Skeletal muscle tissue (tissue), 4 donors: ENCODE data around the gene TUBB4B. TPM values are rescaled to one million over a fixed set of nuclear protein-coding genes. Genes with fewer than 3 reads are reported as not detected.

Experiments
- H3K27ac ChIP-seq: one replicate; pipeline ENCODE4 v1.7.0; 2013; ENCODE audit warnings: mild to moderate bottlenecking, low read depth, low read length, inconsistent platforms
- H3K27me3 ChIP-seq, 3 donors: one replicate each; pipeline ENCODE4 v1.7.0; 2013; ENCODE audit warnings: low read length in 3 of 3; ENCODE audit not compliant: control insufficient read depth in 3 of 3, insufficient read depth in 3 of 3
- H3K36me3 ChIP-seq, 3 donors: one replicate each; pipeline ENCODE4 v1.7.0; 2013; ENCODE audit warnings: low read length in 3 of 3; ENCODE audit not compliant: control insufficient read depth in 3 of 3, insufficient read depth in 3 of 3
- H3K4me1 ChIP-seq, 3 donors: one replicate each; pipeline ENCODE4 v1.7.0; 2013; ENCODE audit warnings: low read length in 3 of 3, mild to moderate bottlenecking in 3 of 3; ENCODE audit not compliant: control insufficient read depth in 3 of 3, insufficient read depth in 3 of 3
- H3K4me3 ChIP-seq, 3 donors: one replicate each; pipeline ENCODE4 v1.7.0; 2013; ENCODE audit warnings: low read length in 3 of 3
- H3K9ac ChIP-seq, 3 donors: one replicate each; pipeline ENCODE4 v1.7.0; 2013; ENCODE audit warnings: low read length in 3 of 3, mild to moderate bottlenecking in 3 of 3, moderate library complexity in 2 of 3, low read depth in 1 of 3
- H3K9me3 ChIP-seq, 3 donors: one replicate each; pipeline ENCODE4 v1.7.0; 2013; ENCODE audit warnings: low read length in 3 of 3; ENCODE audit not compliant: control insufficient read depth in 3 of 3
- total RNA-seq: library from RNA; depleted of rRNA; stranded (reverse); fragments of >200 nt; gene quantifications from one replicate; pipeline ENCODE4 v1.2.3, GENCODE V29; 2014
- donor health status: Osteomylitis.

Gene TUBB4B
- total RNA-seq, 1 donor from 2014 or later = 97.1 TPM

DNA sequence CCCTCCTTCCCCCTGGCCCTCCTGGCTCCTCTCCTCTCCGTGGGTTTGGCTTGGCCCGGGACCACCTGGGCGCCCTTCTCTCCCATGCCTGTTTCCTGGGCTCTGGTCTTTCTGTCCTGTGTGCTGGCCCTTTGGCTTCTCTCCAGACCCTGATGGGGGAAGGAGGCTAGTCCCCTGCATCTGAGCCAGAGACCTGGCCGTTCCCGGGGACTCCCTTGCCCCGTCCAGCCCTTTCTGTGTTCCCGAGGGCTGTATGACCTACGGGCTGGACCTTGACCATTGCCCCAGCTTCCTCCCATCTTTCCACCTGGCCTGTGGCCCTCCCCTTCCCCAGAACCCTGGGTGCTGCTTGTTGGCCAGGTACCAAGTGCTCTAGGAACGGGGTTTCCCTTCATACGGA is 22.4 kb downstream of the TUBB4B start:
- Histone ChIP-seq H3K9me3 (no peaks in the 10 kb centered on the region), H3K4me3 (no peak overlapping the region), H3K27ac (no peak overlapping the region), H3K27me3 (no peaks in the 10 kb centered on the region), H3K9ac (no peak overlapping the region), H3K36me3 (peaks cover 27 to 38% (median 35%) of the 10 kb centered on the region in 3 donors), H3K4me1 (peaks cover 2 to 17% (median 13%) of the 10 kb centered on the region in 3 donors)

DNA sequence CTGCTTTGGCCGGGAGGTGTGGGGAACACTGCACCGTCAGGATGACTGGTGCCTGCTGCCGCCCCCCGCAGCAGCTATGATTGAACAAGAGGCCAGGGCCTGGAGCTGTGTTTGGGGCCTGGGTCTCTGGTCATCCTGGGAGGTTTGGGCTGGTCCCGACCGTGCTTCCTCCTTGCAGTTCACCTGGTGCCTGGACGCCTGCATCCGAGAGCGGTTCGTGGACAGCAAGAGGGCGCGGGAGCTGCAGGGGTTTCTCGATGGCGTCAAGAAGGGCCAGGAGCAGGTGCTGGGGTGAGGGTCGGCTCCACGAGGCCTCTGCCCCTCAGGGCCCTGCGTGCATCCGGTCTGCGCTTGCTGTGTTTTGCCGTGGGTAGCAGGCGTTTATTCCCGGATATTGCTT is 23.0 kb downstream of the TUBB4B start:
- Histone ChIP-seq H3K9ac (no peak overlapping the region), H3K36me3 (peaks cover 25 to 38% (median 34%) of the 10 kb centered on the region in 3 donors), H3K27ac (no peak overlapping the region), H3K9me3 (no peaks in the 10 kb centered on the region), H3K4me1 (peaks cover 8 to 23% (median 18%) of the 10 kb centered on the region in 3 donors), H3K4me3 (no peak overlapping the region), H3K27me3 (no peaks in the 10 kb centered on the region)

DNA sequence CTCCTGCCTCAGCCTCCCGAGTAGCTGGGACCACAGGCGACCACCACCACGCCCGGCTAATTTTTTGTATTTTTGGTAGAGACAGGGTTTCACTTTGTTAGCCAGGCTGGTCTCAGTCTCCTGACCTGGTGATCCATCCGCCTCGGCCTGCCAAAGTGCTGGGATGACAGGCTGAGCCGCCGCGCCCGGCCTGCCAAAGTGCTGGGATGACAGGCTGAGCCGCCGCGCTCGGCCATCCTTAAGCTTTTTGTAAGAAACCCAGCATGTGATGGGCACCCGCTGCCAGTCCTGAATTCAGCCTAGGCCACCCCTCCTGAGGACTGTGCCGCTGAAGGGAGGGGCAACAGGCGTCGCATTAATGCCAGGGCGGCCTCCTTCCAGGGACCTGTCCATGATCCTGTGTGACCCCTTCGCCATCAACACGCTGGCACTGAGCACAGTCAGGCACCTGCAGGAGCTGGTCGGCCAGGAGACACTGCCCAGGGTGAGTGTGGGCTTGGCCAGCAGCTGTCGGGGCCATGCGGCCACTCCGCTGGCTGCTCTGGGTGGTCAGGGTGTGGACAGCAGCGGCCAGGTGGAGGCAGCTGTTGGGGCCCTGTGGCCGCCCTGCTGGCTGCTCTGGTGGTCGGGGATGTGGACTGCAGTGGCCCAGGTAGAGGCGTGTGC is 24.5 kb downstream of the TUBB4B start:
- Histone ChIP-seq H3K27ac (no peak overlapping the region), H3K9ac (no peak overlapping the region), H3K27me3 (no peaks in the 10 kb centered on the region), H3K36me3 (peaks cover 21 to 36% (median 33%) of the 10 kb centered on the region in 3 donors), H3K4me3 (no peak overlapping the region), H3K9me3 (no peaks in the 10 kb centered on the region), H3K4me1 (peaks cover 14 to 32% (median 27%) of the 10 kb centered on the region in 3 donors)

GRCh38 chr9:137266162-137266527 is 25.1 kb downstream of the TUBB4B start:
- Histone ChIP-seq H3K36me3 (peaks cover 24 to 38% (median 36%) of the 10 kb centered on the region in 3 donors), H3K9ac (no peak overlapping the region), H3K9me3 (no peaks in the 10 kb centered on the region), H3K27ac (no peak overlapping the region), H3K4me3 (no peak overlapping the region), H3K4me1 (peaks cover 14 to 32% (median 27%) of the 10 kb centered on the region in 3 donors), H3K27me3 (no peaks in the 10 kb centered on the region)

DNA sequence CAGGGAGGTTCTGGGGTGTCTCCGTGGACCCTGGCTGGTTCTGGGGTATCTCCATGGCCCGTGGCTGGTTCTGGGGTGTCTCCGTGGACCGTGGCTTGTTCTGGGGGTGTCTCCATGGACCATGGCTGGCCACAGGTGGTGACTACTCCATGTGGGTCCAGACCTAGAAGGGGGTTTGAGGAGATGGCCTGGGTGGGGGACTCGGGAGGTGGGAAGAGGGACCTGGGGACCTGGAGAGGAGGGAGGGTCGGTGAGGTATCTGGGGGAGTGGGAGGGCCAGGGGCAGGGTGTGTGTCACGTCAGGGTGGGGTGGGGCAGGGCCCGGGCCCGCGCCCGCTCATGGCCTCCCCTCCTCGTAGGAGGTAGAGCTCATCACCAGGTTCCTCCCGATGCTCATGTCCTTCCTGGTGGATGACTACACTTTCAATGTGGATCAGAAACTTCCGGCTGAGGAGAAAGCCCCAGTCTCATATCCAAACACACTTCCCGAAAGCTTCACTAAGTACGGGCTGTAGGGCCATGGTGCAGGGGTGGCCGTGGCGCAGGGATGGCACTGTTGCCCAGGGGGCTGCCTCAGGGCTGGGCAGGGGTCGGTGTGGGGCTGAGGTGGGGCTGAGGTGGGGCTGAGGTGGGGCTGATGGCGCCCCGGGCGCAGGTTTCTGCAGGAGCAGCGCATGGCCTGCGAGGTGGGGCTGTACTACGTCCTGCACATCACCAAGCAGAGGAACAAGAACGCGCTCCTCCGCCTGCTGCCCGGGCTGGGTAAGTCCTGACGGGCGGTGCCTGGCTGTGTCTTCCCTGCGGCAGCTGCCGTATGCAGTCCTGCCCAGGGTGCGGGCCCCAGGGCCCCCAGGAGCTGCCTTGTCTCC is 25.7 kb downstream of the TUBB4B start:
- Histone ChIP-seq H3K9ac (peak overlapping the region in 1 of 3 donors; percentile 33), H3K27ac (no peak overlapping the region), H3K27me3 (peaks cover 0 to under 1% (median 0%) of the 10 kb centered on the region in 3 donors), H3K9me3 (no peaks in the 10 kb centered on the region), H3K4me1 (peaks cover 14 to 32% (median 27%) of the 10 kb centered on the region in 3 donors), H3K4me3 (no peak overlapping the region), H3K36me3 (peaks cover 25 to 39% (median 37%) of the 10 kb centered on the region in 3 donors)

- H3K36me3 ChIP-seq = peaks cover 36 to 49% (median 46%) of the 10 kb centered on the region in 3 donors
- peak overlapping the region in 1 of 3 donors; percentile 63 for H3K9ac ChIP-seq
- H3K27ac ChIP-seq = peak overlapping the region; percentile 34
- peaks cover 0 to 6% (median 0%) of the 10 kb centered on the region in 3 donors for H3K27me3 ChIP-seq
- peaks cover 14 to 32% (median 27%) of the 10 kb centered on the region in 3 donors for H3K4me1 ChIP-seq
- peak overlapping the region in 2 of 3 donors; percentile 83 to 86 for H3K4me3 ChIP-seq
- H3K9me3 ChIP-seq = no peaks in the 10 kb centered on the region
Observed at GRCh38 chr9:137267933-137268355, 26.9 kb downstream of the TUBB4B start.

GRCh38 chr9:137268538-137269201 is 27.6 kb downstream of the TUBB4B start:
- Histone ChIP-seq H3K27ac (peak overlapping the region; percentile 34), H3K27me3 (peaks cover 0 to 6% (median 0%) of the 10 kb centered on the region in 3 donors), H3K36me3 (peaks cover 39 to 51% (median 43%) of the 10 kb centered on the region in 3 donors), H3K9ac (peak overlapping the region; percentile 14 to 79 (median 64)), H3K4me1 (peaks cover 14 to 32% (median 28%) of the 10 kb centered on the region in 3 donors), H3K4me3 (peak overlapping the region; percentile 69 to 86 (median 83)), H3K9me3 (no peaks in the 10 kb centered on the region)

GRCh38 chr9:137269231-137269772 is 28.2 kb downstream of the TUBB4B start:
- Histone ChIP-seq H3K27ac (peak overlapping the region; percentile 34), H3K9ac (peak overlapping the region; percentile 14 to 79 (median 64)), H3K4me1 (peaks cover 14 to 34% (median 32%) of the 10 kb centered on the region in 3 donors), H3K9me3 (no peaks in the 10 kb centered on the region), H3K36me3 (peaks cover 36 to 47% (median 39%) of the 10 kb centered on the region in 3 donors), H3K4me3 (peak overlapping the region; percentile 69 to 86 (median 83)), H3K27me3 (peaks cover 0 to 10% (median 2%) of the 10 kb centered on the region in 3 donors)

- H3K9ac ChIP-seq = no peak overlapping the region
- H3K9me3 ChIP-seq = no peaks in the 10 kb centered on the region
- no peak overlapping the region for H3K27ac ChIP-seq
- H3K36me3 ChIP-seq = peaks cover 29 to 39% (median 30%) of the 10 kb centered on the region in 3 donors
- H3K27me3 ChIP-seq = peaks cover 3 to 13% (median 10%) of the 10 kb centered on the region in 3 donors
- H3K4me3 ChIP-seq = no peak overlapping the region
- peaks cover 19 to 42% (median 38%) of the 10 kb centered on the region in 3 donors for H3K4me1 ChIP-seq
Observed at GRCh38 chr9:137270929-137271695, 30.0 kb downstream of the TUBB4B start.
